Osteoblast (primary cell): ENCODE data around the gene TRMT1. TPM values are rescaled to one million over a fixed set of nuclear protein-coding genes. Genes with fewer than 3 reads are reported as not detected.

Experiments used
- DNase-seq: peaks from one replicate; pipeline ENCODE4 v3.0.0; 2011; ENCODE audit warnings: low spot score, mixed read lengths; ENCODE audit not compliant: insufficient read length; ENCODE audit errors: missing footprints
- H2AFZ ChIP-seq: 2 replicates; pipeline ENCODE4 v1.6.0; 2011; ENCODE audit warnings: mild to moderate bottlenecking, low read length
- H3K27ac ChIP-seq: 2 replicates; pipeline ENCODE4 v1.5.1; 2011; ENCODE audit warnings: mild to moderate bottlenecking, low read depth, low read length, moderate library complexity
- H3K27me3 ChIP-seq: 2 replicates; pipeline ENCODE4 v1.6.0; 2012; ENCODE audit warnings: mild to moderate bottlenecking, control low read depth, inconsistent platforms, low read length, moderate library complexity; ENCODE audit not compliant: insufficient read depth
- H3K36me3 ChIP-seq: 2 replicates; pipeline ENCODE4 v1.5.1; 2011; ENCODE audit warnings: mild to moderate bottlenecking, low read length, control low read depth, moderate library complexity; ENCODE audit not compliant: insufficient read depth
- H3K4me1 ChIP-seq: 2 replicates; pipeline ENCODE4 v1.5.1; 2011; ENCODE audit warnings: mild to moderate bottlenecking, low read length, control low read depth, moderate library complexity; ENCODE audit not compliant: insufficient read depth
- H3K4me2 ChIP-seq: 2 replicates; pipeline ENCODE4 v1.6.0; 2011; ENCODE audit warnings: mild to moderate bottlenecking, low read length; ENCODE audit not compliant: insufficient read depth
- H3K4me3 ChIP-seq: fragments of 200-600 bp; sonication (generic); 3 replicates; pipeline ENCODE4 v1.5.1; 2012; ENCODE audit warnings: mild to moderate bottlenecking, low read length, inconsistent platforms; ENCODE audit not compliant: insufficient read depth
- H3K79me2 ChIP-seq: 2 replicates; pipeline ENCODE4 v1.6.0; 2012; ENCODE audit warnings: mild to moderate bottlenecking, low read length, control low read depth, inconsistent platforms; ENCODE audit not compliant: insufficient read depth
- H3K9me3 ChIP-seq: 2 replicates; pipeline ENCODE4 v1.5.1; 2011; ENCODE audit warnings: low read depth, low read length, control low read depth
- H4K20me1 ChIP-seq: 2 replicates; pipeline ENCODE4 v1.6.0; 2012; ENCODE audit warnings: mild to moderate bottlenecking, low read length, control low read depth; ENCODE audit not compliant: insufficient read depth
- CTCF ChIP-seq: IDR thresholded peaks from 2 replicates; pipeline ENCODE4 v1.5.1; 2011; ENCODE audit warnings: mild to moderate bottlenecking, low read depth, low read length, moderate library complexity; ENCODE audit errors: extremely low read depth
- total RNA-seq: library from RNA; depleted of rRNA; stranded (reverse); fragments of >200 nt; gene quantifications from 2 replicates; pipeline ENCODE4 v1.2.3, GENCODE V29; 2012

The TRMT1 gene
- total RNA-seq, 1 donor, result 29.7 TPM

DNA sequence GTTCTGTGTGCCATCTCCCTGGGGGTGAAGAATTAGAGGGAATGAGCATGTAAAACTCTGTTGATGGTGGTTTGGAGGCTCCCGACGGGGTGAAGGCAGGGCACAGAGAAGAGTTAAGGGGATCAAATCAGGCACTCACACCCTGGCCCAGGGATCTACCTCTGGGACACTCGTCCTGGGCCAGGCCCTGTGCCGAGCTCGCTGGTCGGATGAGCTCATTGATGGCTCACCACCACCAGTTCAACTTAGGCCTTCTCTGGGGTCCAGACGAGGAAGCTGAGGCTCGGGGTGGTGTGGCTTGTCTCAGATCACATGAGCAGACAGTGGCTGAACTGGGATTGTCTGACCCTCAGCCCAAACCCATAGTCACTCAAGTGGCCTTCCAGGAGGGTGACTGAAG lies 3.1 kb upstream of the TRMT1 start:
- H3K27ac ChIP-seq, result peak overlapping the region; percentile 96
- H3K36me3 ChIP-seq, result peaks cover 16% of the 10 kb centered on the region
- TF ChIP-seq CTCF, result no peak

GRCh38 chr19:13118424-13119193 lies 2.1 kb upstream of the TRMT1 start:
- no peak overlapping the region for H2AFZ ChIP-seq
- TF ChIP-seq CTCF, result no peak
- H3K9me3 ChIP-seq, result no peaks in the 10 kb centered on the region
- peaks cover 42% of the 10 kb centered on the region for H4K20me1 ChIP-seq
- peak overlapping the region; percentile 94 for H3K4me2 ChIP-seq
- H3K36me3 ChIP-seq, result peaks cover 13% of the 10 kb centered on the region
- peak overlapping the region; percentile 86 for H3K4me3 ChIP-seq
- peaks cover 70% of the 10 kb centered on the region for H3K79me2 ChIP-seq
- peak overlapping the region; percentile 96 for H3K27ac ChIP-seq
- peak; percentile 92 for DNase-seq
- H3K27me3 ChIP-seq, result no peaks in the 10 kb centered on the region
- peaks cover 51% of the 10 kb centered on the region for H3K4me1 ChIP-seq

More for the DNA sequence above, 3.1 kb upstream of the TRMT1 start:
- peak; percentile 95 for DNase-seq
- H3K4me1 ChIP-seq, result peaks cover 51% of the 10 kb centered on the region
- H3K4me2 ChIP-seq, result peak overlapping the region; percentile 94
- peak overlapping the region; percentile 86 for H3K4me3 ChIP-seq
- H4K20me1 ChIP-seq, result peaks cover 45% of the 10 kb centered on the region
- no peaks in the 10 kb centered on the region for H3K9me3 ChIP-seq
- peaks cover 80% of the 10 kb centered on the region for H3K79me2 ChIP-seq
- H2AFZ ChIP-seq, result no peak overlapping the region
- no peaks in the 10 kb centered on the region for H3K27me3 ChIP-seq

- peaks cover 18% of the 10 kb centered on the region for H3K36me3 ChIP-seq
Observed at GRCh38 chr19:13117772-13118423, 1.4 kb upstream of the TRMT1 start, which contains the start of gene NACC1. Gene NACC1, plus strand, starts transcription at chr19:13118264. Its CDS starts 16,944 bp downstream, at chr19:13135208.

More at GRCh38 chr19:13117772-13118423, 1.4 kb upstream of the TRMT1 start, which contains the start of gene NACC1:
- Histone ChIP-seq H3K79me2 (peaks cover 63% of the 10 kb centered on the region), H3K4me3 (peak within 1 kb of the TSS; percentile 99), H3K9me3 (no peaks in the 10 kb centered on the region), H3K27ac (peak within 1 kb of the TSS; percentile 96), H2AFZ (peak within 1 kb of the TSS; percentile 85), H3K4me2 (peak within 1 kb of the TSS; percentile 94), H4K20me1 (peaks cover 35% of the 10 kb centered on the region), H3K27me3 (no peaks in the 10 kb centered on the region), H3K4me1 (peaks cover 51% of the 10 kb centered on the region)
- DNase-seq, result peak; percentile 99
- no peak for TF ChIP-seq CTCF
